ENCODE measurements around the gene ZNF780B. TPM values are rescaled to one million over a fixed set of nuclear protein-coding genes. Genes with fewer than 3 reads are reported as not detected.

ZNF780B gene
- total RNA-seq, 1 experiment from 2014 or later: 31.9 TPM

GRCh38 chr19:40059624-40060023, 3.6 kb upstream of the ZNF780B start:
- Mint-ChIP-seq H3K36me3 (ENCODE audit: insufficient read depth in 1 of 3, low read depth in 3 of 3) (peaks cover 1 to 6% (median 5%) of the 10 kb centered on the region in 3 experiments; a peak in 5 of 7 replicates), H3K9me3 (peaks cover 45 to 50% of the 10 kb centered on the region in 2 experiments), H3K27me3 (ENCODE audit: low read depth) (peaks cover 14% of the 10 kb centered on the region), H3K4me1 (peaks cover 9 to 16% of the 10 kb centered on the region in 2 experiments), H3K27ac (no peak overlapping the region), H3K4me3 (no peak overlapping the region)
- Histone ChIP-seq H2BK120ac (ENCODE audit: low read depth, low read length, poor library complexity, severe bottlenecking) (no peak overlapping the region), H3K4me1 (ENCODE audit: insufficient read depth, low read length) (no peaks in the 10 kb centered on the region), H3K56ac (ENCODE audit: insufficient read length, low read depth, low read length) (no peak overlapping the region), H3K79me2 (ENCODE audit: insufficient read depth, low read length) (peaks cover 5% of the 10 kb centered on the region), H2BK15ac (ENCODE audit: low read depth, low read length) (no peak overlapping the region), H3T11ph (ENCODE audit: low read length) (no peak overlapping the region), H3K4ac (ENCODE audit: low read depth, low read length) (no peak overlapping the region), H3K9ac (ENCODE audit: extremely low read depth, insufficient read length, low read length) (no peak overlapping the region), H3K27ac (ENCODE audit: insufficient read length, low read depth, low read length) (no peak overlapping the region), H4K8ac (replicated peaks; ENCODE audit: insufficient read length, low read depth, low read length) (no peak overlapping the region), H3K4me2 (ENCODE audit: insufficient read depth, insufficient read length, low read length) (no peak overlapping the region), H2BK12ac (ENCODE audit: insufficient read length, low read depth, low read length) (no peak overlapping the region), H3K27me3 (ENCODE audit: insufficient read depth, low read length) (no peaks in the 10 kb centered on the region), H2BK5ac (ENCODE audit: insufficient read length, low read length) (no peak overlapping the region), H4K91ac (ENCODE audit: insufficient read length, low read depth, low read length) (no peak overlapping the region), H2BK20ac (ENCODE audit: low read depth, low read length, poor library complexity, severe bottlenecking) (no peak overlapping the region), H3K14ac (ENCODE audit: insufficient read depth, low read length) (no peak overlapping the region), H3K23me2 (ENCODE audit: insufficient read length, low read depth, low read length, poor library complexity, severe bottlenecking) (peaks cover 8% of the 10 kb centered on the region), H4K5ac (ENCODE audit: insufficient read length, low read depth, low read length) (no peak overlapping the region), H3K9me3 (ENCODE audit: control insufficient read depth, low read depth, low read length) (no peaks in the 10 kb centered on the region), H3K79me1 (ENCODE audit: insufficient read depth, low read depth, low read length, poor library complexity, severe bottlenecking) (no peaks in the 10 kb centered on the region), H4K20me1 (ENCODE audit: control insufficient read depth, insufficient read depth, insufficient read length) (no peaks in the 10 kb centered on the region), H3K23ac (ENCODE audit: insufficient read length, low read depth, low read length) (no peak overlapping the region), H3K18ac (ENCODE audit: insufficient read length, low read depth, low read length) (no peak overlapping the region), H2AK5ac (ENCODE audit: insufficient read length, low read length) (no peak overlapping the region), H2AFZ (ENCODE audit: low read length) (no peak overlapping the region)
- no CpG with 5 or more reads among the region's 1 CpG for WGBS (ENCODE audit: extremely low coverage, insufficient read length, low lambda C conversion rate)
- TF ChIP-seq CTCF (conservative IDR thresholded peaks at IDR 0.05): no peak
- no peak for DNase-seq
